AG09319 (cell line): Measurements from ENCODE around the gene PEX14.

Experiments used
- DNase-seq: peaks from one replicate; pipeline ENCODE4 v3.0.0-alpha.2; 2010; ENCODE audit warnings: low read depth; ENCODE audit errors: extremely low read depth
- TF ChIP-seq, protein P1 (sequence below): IDR thresholded peaks from 2 replicates; pipeline ENCODE4 v1.5.1; 2011; ENCODE audit warnings: low read depth, mild to moderate bottlenecking, inconsistent platforms, low read length, moderate library complexity

The PEX14 gene

DNA sequence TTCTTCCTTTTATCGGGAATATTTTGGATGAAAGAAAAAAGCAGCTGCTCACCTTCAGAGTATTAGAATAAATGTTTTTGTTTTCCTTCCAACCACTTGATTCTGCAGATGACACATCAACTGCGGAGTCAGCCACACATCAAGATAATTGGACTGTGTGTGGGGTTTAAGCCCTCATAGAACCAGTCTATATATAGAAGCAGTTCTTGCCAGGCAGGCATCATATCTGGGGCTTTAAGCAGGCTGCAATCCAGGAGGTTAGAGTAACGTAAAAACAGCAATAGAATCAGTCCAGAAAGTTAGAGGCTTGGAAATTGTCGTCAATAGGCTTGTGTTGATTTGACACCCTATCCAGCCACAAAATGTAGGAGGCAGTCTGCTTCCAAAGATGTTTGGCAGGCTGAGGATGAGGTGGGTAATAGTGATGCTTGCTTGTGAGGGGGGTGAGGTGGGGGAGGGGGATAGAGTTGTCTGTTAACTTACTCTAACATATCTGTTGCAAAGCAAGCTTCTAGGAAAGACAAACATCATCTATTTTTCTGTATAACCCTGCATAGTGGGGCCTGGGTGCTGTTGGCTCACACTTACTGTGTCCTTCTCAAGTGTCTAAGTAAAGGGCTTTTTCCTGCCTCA, 64.8 kb downstream of the PEX14 start:
- DNase-seq, result no peak
- TF ChIP-seq, protein P1, sequence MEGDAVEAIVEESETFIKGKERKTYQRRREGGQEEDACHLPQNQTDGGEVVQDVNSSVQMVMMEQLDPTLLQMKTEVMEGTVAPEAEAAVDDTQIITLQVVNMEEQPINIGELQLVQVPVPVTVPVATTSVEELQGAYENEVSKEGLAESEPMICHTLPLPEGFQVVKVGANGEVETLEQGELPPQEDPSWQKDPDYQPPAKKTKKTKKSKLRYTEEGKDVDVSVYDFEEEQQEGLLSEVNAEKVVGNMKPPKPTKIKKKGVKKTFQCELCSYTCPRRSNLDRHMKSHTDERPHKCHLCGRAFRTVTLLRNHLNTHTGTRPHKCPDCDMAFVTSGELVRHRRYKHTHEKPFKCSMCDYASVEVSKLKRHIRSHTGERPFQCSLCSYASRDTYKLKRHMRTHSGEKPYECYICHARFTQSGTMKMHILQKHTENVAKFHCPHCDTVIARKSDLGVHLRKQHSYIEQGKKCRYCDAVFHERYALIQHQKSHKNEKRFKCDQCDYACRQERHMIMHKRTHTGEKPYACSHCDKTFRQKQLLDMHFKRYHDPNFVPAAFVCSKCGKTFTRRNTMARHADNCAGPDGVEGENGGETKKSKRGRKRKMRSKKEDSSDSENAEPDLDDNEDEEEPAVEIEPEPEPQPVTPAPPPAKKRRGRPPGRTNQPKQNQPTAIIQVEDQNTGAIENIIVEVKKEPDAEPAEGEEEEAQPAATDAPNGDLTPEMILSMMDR, result no peak

DNA sequence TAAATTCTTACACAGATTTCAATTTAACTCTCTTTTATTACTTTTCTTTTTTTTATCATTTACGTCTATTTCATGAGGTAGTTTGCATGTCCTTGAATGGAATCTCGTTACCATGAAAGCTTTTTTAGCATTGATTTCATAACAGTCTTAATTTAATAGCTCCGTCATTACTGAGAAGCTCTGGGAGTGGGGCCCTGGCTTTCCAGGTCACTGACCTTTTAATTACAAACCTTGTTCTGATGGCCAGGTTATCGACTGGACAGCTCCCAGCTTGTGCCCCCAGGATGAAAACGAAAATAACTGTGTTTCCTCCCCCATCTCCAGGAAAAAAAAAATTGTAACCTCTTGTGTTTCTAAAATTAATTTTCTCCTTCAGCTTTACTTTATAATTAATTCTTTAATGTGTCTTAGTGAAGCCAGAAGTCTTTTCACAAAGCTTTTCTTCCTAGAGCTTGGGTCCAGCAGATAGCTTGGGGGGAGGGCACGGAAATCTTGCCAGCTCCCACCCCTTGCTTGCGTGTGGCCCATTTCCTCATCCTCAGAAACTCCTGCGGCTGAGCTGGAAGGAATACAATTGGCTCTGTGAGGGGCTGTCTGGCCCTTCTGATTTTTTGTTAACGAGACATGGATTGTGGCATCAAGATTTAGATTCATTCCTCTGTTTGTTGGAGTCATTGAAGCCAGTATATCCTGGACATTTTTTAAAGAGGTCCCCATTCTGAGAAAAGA, 65.7 kb downstream of the PEX14 start:
- no peak for DNase-seq

DNA sequence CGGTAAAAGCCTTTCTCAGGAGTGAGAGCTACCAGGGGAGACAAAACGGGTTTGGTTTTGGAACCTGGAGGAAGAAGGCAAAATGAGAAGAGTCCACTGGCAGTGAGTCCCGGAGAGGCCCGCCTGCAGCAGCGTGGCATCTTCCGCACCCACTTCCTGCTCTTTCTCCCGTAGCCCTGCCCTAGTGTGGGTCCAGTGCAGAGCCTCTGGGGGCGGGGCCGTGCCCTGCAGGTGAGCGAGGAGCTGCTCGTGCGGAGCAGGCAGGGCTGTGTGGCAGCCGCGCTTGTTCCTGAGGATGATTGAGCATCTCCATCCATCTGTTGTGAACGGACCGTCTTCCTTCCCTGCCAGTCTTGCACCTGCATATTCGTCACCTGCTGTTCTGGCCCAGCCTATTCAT, 66.5 kb downstream of the PEX14 start:
- no peak for DNase-seq

More for the DNA sequence above, 65.7 kb downstream of the PEX14 start:
- TF ChIP-seq, protein P1, result no peak

DNA sequence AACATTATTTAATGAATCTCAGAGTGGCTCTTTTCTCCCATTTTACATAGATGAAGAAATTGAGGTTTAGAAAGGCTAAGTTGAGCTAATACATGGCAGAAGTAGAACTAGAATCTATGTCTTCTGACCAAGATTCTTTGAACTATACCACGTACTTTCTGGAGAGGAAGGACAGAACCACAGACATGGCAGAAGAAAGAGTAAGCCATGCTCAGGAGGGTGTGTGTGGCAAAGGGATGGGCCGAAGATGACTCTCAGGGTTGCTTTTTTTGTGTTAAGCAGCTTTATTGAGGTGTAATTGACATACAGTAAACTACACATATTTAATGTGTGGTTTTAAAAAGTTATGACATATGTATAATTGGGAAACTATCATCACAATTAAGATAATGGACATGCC, 69.5 kb downstream of the PEX14 start:
- TF ChIP-seq, protein P1, result no peak
- no peak for DNase-seq

More for the DNA sequence above, 66.5 kb downstream of the PEX14 start:
- TF ChIP-seq, protein P1, result no peak

DNA sequence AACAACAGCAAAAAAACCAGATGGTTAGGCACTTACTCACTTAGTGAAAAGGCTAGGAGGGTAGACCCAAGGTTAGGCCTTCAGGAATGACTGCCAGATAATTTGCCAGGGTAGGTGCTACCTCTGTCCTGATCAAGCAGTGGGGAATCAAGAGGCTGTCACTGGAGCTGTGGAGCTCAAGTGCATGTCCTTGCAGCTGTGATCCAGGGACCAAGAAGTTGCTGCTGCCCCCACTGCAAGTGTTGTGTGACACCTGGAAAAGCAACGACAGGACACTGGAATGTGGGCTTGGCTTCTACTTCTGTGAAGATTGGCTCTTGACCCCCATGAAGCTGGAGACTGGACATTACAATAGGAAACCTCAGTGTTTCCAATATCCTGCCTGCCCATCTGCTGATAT, 72.1 kb downstream of the PEX14 start:
- TF ChIP-seq, protein P1, result no peak
- DNase-seq, result no peak

DNA sequence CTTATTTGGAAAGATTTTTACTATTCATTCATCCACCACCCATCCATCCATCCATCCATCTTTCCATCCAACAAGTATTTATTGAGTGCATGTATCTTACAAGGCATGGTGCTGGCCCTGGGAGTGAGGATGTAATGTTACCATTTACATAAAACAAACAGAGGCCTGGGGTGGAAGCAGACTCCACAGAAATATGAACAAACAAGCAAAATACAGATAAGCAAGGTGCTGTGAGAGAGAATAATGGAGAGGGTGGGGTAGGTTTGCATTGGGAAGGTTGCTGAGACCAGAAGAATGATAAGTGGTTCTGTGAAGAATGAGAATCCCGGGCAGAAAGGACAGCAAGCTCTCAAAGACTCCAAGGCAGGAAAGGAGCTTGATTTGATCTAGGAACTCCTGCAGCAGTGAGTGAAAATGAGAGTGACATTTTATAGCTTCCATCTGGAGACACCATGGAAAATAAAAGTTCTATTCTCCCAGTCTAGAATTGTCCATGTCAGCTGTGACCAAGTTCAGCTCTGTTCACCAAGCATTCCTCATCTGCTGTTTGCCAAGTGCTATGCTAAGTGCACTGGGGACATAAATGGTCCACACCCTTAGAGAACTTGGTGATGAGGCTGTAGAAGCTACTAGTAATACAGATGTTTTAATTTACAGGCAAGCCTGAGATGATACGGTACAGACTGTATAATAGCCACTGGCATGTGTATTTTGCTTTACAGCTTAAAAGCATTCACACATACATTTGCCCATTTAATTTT, 75.3 kb downstream of the PEX14 start:
- TF ChIP-seq, protein P1, result no peak
- no peak for DNase-seq

DNA sequence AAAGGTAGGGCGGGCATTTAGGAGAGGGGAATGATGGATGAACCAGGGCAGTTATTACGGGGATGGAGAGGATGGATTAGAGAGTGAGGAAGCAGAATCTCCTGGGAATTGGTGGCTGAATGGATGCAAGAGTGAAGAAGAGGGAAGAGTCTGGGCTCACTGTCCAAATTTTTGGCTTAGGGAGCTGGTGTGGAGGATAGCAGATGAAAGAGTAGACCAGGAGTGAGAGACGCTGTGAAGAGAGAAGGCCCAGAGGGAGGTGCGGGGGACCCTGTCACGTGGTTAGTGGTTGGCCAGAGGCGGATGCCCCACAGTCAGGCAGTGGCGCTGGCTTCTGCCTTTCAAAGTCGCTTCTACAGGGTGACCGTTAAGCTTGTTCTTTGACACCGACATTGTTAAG, 78.4 kb downstream of the PEX14 start:
- DNase-seq, result no peak
- TF ChIP-seq, protein P1, result no peak
